Ovary (tissue), 10 donors: Measurements from ENCODE around the gene PTPRH. TPM values are rescaled to one million over a fixed set of nuclear protein-coding genes. Genes with fewer than 3 reads are reported as not detected.

Experiments
- DNase-seq, 5 donors: peaks; one replicate each; pipeline ENCODE4 v3.0.0-alpha.2; 2019 to 2020
- H3K27ac ChIP-seq, 2 donors: fragments of 200-600 bp; one replicate each; pipeline versions ENCODE4 v1.5.1 to v1.8.0; 2019 to 2022
- H3K27me3 ChIP-seq: fragments of 200-600 bp; one replicate; pipeline ENCODE4 v1.8.0; 2022
- H3K36me3 ChIP-seq: fragments of 200-600 bp; sonication (generic); one replicate; pipeline ENCODE4 v1.5.1; 2019
- H3K4me1 ChIP-seq: one replicate; pipeline ENCODE4 v1.8.1; 2013; ENCODE audit warnings: mild to moderate bottlenecking, moderate library complexity; ENCODE audit not compliant: insufficient read depth
- H3K4me3 ChIP-seq: fragments of 200-600 bp; sonication (generic); one replicate; pipeline ENCODE4 v1.5.1; 2017
- H3K9me3 ChIP-seq, 2 donors: fragments of 200-600 bp in 1 of 2; sonication (generic) in 1 of 2; one replicate each; pipeline versions ENCODE4 v1.5.1 to v1.8.1; 2013 to 2019; ENCODE audit warnings: mild to moderate bottlenecking in 1 of 2, moderate library complexity in 1 of 2
- CTCF ChIP-seq, 3 donors: fragments of 450-650 bp in 2 of 3; fragments of 200-600 bp in 1 of 3; IDR thresholded peaks; one replicate each; pipeline versions ENCODE4 v1.5.1 to v1.8.0; 2016 to 2022; ENCODE audit warnings: antibody characterized with exemption in 3 of 3, mild to moderate bottlenecking in 1 of 3
- EP300 ChIP-seq: sonication (generic); formaldehyde crosslinking; IDR thresholded peaks from one replicate; pipeline ENCODE4 v1.6.1; 2017; ENCODE audit warnings: antibody characterized with exemption
- POLR2A ChIP-seq: fragments of 450-650 bp; IDR thresholded peaks from one replicate; pipeline ENCODE4 v1.6.1; 2017; ENCODE audit warnings: antibody characterized with exemption, mild to moderate bottlenecking, moderate library complexity
- WGBS, 3 donors: extraction: QIAGEN DNeasy Blood & Tissue Kit in 1 of 3; methylation state at CpG; one replicate each; pipeline versions ENCODE4 v1.1.5 to v1.1.7; 2013 to 2017; 5-methylcytosine and 5-hydroxymethylcytosine counted together
- intact Hi-C, 4 donors: fragments of 100-400 bp; cut with DNase I; formaldehyde crosslinking; loops; one replicate each; pipeline versions ENCODE4 v1.11.0 to v1.15.1; 2022 to 2023
- long read RNA-seq, 3 donors: library from polyadenylated mRNA in 2 of 3; unstranded in 2 of 3; transcript quantifications; one replicate each; pipeline ENCODE4 v2.0.0 and lab custom pipeline, GENCODE V29; 2021 to 2026
- polyA plus RNA-seq, 2 donors: library from polyadenylated mRNA; stranded (reverse); fragments of 200-250 nt in 1 of 2; fragments of 350-450 nt in 1 of 2; fragmentation: Illumina TruSeq in 1 of 2; extraction: RNeasy Lipid Tissue Mini Kit (QIAGEN cat#74804) in 1 of 2; gene quantifications; one replicate each; pipeline ENCODE4 v1.2.3, GENCODE V29; 2013 to 2014
- total RNA-seq, 7 donors: library from RNA; depleted of rRNA in 2 of 7; stranded (reverse); fragments of >200 nt in 2 of 7; fragmentation: NEBNext Ultra II Directional in 3 of 7; extraction: Animal tissue kit (Norgen Biotek cat#: 25700) in 3 of 7; gene quantifications; one replicate each; pipeline versions ENCODE4 v1.1.0 to v1.2.4, GENCODE V29; 2016 to 2023
- donor health status: DM: no; HTN: no; CAD: no; lungs with moderate emphysema.
- donor health status: DM: no; HTN: no; CAD: no.
- donor health status: Bipolar disorder and iron deficiency.
- donor health status: DM: yes; HTN: yes; CAD: no.
- donor health status: DM: no; HTN: no; CAD: no.
- donor health status: DM: yes; HTN: yes; CAD: no.

PTPRH gene
- 1 to 10 TPM in 5 of 7 donors, under 1 TPM in 2; 0.23 to 4.1 (median 1.2) TPM for total RNA-seq
- polyA plus RNA-seq: 1 to 10 TPM in 1 of 2 donors, under 1 TPM in 1; 0.45 to 4.6 TPM
- long read RNA-seq, donor 1: 0 reads
- long read RNA-seq, donor 2: 0 reads
- long read RNA-seq, donor 3, partial matches to known transcripts: 1 of 1 reads
- long read RNA-seq, donor 3, other reads (novel, unspliced or antisense): 0 of 1 reads

GRCh38 chr19:55208880-55209692 lies at the start of gene PTPRH:
TSS of gene PTPRH (minus strand) at chr19:55209501. CDS start at chr19:55209433, 68 bp downstream.
- intact Hi-C loops: no loop called here
- DNase-seq: no peak
- no peak within 1 kb of the TSS for H3K27ac ChIP-seq
- H3K36me3 ChIP-seq: no peaks in the 10 kb centered on the region
- no peak within 1 kb of the TSS for H3K4me3 ChIP-seq
- WGBS, 3 donors: 39 to 47% (median 40%) methylated on average over 17 of the region's 18 CpGs
- H3K9me3 ChIP-seq: peaks cover 0 to 4% of the 10 kb centered on the region in 2 donors
- H3K27me3 ChIP-seq: no peaks in the 10 kb centered on the region
- TF ChIP-seq EP300: no peak
- TF ChIP-seq CTCF (IDR thresholded peaks at IDR 0.05): no peak
- no peak for TF ChIP-seq POLR2A
- peaks cover 4% of the 10 kb centered on the region for H3K4me1 ChIP-seq

- H3K27me3 ChIP-seq: no peaks in the 10 kb centered on the region
- no peaks in the 10 kb centered on the region for H3K36me3 ChIP-seq
- WGBS, 3 donors: 0 to 1% (median 0%) methylated on average over 41 to 52 of the region's 53 CpGs
- DNase-seq: no peak
- intact Hi-C loops: loop anchor here in 1 of 4 donors (5.0 kb wide), 1 partner anchor 141 kb away; the partner anchor contains the start of gene PPP1R12C
- peak overlapping the region; percentile 56 to 70 for H3K27ac ChIP-seq
- peak overlapping the region; percentile 92 for H3K4me3 ChIP-seq
- no peaks in the 10 kb centered on the region for H3K9me3 ChIP-seq
- no peak for TF ChIP-seq EP300
- TF ChIP-seq CTCF (IDR thresholded peaks at IDR 0.05): no peak
- no peak for TF ChIP-seq POLR2A
- peaks cover 18% of the 10 kb centered on the region for H3K4me1 ChIP-seq
Observed at GRCh38 chr19:55258476-55258827, 49.2 kb upstream of the PTPRH start.

GRCh38 chr19:55257461-55258420 lies 48.4 kb upstream of the PTPRH start:
- Histone ChIP-seq H3K4me3 (peak overlapping the region; percentile 92), H3K9me3 (no peaks in the 10 kb centered on the region), H3K27me3 (no peaks in the 10 kb centered on the region), H3K4me1 (peaks cover 18% of the 10 kb centered on the region), H3K27ac (peak overlapping the region; percentile 11 to 70), H3K36me3 (no peaks in the 10 kb centered on the region)
- WGBS, 3 donors: 1 to 2% (median 2%) methylated on average over 51 of the region's 51 CpGs
- TF ChIP-seq CTCF (IDR thresholded peaks at IDR 0.05): no peak
- no peak for TF ChIP-seq EP300
- TF ChIP-seq POLR2A: no peak
- intact Hi-C loops: loop anchor here in 1 of 4 donors (5.0 kb wide), 1 partner anchor 140 kb away; the partner anchor contains the start of gene PPP1R12C
- DNase-seq: peak in 1 of 5 donors; percentile 51
